Activated CD8-positive, alpha-beta memory T cell treated with anti-CD3 and anti-CD28 coated beads, Interleukin-2, amount 50 U/mL, for 48 hours (primary cell): ENCODE results near the gene SCAMP1.

Source experiments
- DNase-seq: peaks from one replicate; pipeline ENCODE4 v3.0.0-alpha.2; 2020

SCAMP1 gene

GRCh38 chr5:78515670-78516069, 155.3 kb downstream of the SCAMP1 start:
- DNase-seq, result no peak

- no peak for DNase-seq
Measured at GRCh38 chr5:78518365-78519197, 158.2 kb downstream of the SCAMP1 start.

DNA sequence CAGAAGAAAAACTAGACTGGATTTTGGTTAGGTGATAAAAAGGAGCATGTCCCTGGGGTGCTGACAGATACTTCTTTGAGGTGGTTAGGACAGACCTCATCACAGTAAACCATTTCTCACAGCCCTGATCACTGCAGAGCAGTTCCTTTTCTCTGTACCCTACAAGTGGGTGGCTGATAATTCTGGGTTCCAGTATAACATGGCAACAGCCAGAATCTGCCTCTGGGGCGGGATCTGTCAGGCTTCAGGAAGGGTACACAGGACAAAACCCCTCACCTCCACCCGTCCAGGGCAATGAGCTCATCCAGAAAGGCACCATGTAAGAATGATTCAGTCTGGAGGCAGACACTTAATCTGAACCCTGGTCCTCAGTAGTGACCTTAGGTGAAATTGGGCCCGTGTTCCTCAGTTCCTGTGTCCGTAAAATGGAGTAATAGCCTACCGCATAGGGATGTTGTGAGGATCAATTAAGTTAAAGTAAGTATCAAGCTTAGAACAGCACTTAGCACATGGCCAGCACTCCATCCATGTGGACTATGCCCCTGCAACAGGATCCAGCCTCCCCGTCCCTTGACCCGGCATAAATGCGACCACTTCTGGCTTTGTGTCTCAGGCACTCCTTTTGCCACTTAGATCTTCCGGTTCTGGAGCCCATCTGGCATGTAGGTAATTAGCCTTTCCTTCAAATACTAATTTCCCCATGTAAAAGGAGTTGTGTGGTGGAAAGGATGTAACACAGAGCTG, 159.0 kb downstream of the SCAMP1 start:
- no peak for DNase-seq

DNA sequence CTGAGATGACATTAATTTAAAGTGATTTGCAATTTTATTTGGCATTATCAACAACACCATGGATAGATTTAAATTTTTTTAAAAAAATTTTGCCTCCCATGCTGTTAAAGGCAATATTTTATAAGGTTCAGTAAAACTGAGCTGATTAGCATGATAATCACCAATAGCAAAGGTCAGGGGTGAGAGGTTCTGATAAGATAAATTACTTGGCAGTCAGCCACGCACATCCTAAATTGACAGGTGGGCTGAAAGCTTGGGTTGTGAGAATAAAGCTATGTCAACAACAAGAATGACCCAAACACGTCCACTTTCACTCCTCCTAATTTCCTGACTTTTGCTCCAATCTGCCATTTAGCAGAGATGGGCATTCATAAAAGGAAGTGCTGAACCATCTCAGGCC, 161.0 kb downstream of the SCAMP1 start:
- DNase-seq, result no peak

DNA sequence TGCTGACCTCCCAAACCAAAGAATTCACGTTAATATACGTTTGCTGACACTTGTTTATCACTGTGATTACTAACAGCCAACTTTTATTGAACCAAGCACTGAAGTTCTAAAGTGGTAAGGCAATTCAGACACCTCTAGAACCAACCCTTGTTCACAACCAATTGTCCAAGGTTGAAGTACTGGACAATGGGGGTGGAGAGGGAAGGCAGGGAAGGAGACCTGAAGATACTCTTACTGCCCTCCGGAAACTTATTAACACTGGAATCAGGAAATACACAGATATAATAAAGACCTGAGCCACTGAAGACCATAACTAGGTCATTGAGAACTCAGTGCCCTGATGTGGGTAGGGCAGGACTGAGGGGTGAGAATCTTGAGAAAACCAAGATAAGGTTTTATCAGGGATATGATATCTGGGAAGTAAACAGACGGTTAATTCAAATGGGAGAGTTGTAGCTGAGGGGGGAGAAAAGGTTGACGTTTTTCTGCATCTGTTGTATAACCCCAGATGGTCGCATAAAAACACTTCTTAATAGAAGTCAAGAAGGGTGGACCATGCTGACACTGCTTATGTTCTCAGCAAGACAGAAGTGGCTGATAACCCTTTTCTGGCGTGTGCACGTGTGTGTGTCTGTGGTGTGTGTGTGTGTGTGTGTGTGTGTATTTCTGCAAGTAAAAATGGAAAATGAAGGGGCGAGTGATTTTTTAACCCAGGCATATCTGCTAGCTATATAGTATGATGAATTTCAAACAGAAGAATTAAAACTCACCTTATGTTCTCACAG, 162.3 kb downstream of the SCAMP1 start:
- no peak for DNase-seq

DNA sequence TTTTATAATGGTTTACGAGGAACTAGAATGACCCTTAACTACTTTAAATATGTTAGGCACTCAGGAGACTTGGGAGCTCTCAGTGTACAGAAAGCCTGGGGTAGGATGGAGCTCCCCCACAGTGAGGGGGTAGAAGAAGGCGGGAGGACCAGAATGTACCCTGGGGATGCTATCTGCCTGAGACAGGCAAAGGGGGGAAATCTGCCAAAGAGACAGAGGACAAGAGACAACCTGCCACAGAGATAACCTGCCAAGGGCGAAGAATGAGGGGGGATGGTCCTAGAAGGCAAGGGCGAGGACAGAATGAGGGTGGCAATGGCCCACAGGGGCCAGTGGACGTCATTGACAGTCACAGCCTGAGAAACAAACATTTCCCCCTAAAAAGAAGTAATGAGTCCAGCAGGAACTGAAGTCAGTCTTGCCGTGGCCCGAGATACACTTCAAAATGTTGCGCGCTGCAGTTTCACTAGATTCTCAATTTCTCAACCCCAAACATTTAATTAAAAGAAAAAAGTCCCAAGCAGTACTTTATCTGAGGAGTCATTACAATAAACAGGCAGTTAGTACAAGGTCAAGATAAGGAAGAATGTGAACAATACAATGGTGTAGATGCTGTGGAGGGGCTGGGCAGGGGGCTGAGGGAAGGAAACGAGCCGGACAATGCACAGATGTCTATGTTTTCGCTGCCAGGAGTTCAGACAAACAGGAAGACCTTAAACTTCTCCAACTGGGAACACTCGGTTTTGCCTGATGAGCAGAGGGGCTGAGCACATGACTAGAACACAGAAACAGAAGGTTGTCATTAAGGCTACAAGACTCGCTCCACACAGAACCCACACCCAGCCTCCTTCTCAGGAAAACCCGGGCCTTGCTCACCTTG, 163.1 kb downstream of the SCAMP1 start:
- DNase-seq, result no peak

- no peak for DNase-seq
Measured at GRCh38 chr5:78526049-78526525, 165.7 kb downstream of the SCAMP1 start.

DNA sequence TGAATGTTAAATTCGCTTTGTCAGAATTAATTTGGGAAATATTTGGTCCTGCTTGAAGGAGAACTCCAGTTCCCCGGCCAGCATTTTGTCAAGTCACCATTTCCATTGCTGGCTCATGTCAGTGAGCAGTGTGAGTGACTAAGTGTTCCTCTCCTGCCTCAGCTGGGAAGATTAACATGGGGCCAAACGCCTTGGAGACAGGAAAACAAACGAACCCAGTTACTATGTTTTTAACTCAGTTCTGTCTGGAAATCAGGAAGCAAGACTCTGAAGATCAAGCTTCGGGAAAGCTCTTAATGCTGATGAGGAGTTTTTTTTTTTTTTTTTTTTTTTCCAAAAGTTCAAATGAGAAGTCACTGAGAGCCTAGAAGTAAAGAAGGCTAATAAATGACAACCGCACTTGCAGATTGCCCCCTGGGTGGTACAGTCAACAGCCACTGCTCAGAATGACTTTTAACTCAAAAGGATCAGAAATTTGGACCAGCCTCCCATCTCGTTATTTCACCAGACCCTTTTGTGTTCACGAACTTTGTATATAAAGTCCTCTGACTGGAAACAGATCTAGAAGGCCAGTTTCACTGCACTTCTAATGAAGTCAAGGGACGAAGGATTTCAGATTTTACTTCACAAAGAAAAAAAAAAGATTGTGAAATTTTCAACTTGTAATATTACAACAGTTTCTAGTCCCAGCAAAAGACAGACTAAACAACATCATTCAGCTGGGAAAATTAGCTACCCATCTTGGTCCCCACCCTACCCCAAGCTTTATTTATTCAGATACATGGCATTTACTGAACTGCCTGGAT, 166.8 kb downstream of the SCAMP1 start:
- DNase-seq, result no peak

DNA sequence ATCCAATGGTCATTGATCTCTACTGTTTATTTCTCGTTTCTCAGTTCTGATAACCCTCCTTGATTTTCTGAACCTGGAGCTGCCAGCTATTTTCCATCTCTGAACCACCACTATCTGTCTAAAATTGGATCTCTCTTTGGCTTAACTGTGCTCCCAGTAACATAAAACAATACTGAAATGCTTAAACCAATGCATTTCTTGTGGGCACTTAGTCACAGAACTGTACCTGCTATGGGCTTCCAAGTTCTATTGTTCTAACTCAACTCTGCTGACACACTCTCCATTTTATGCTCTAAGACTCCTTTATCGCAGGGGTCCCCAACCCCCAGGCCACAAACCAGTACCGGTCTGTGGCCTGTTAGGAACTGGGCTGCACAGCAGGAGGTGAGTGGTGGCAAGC, 167.5 kb downstream of the SCAMP1 start:
- no peak for DNase-seq
